Measurements from ENCODE around the gene RIPK1. TPM values are rescaled to one million over a fixed set of nuclear protein-coding genes. Genes with fewer than 3 reads are reported as not detected.

The RIPK1 gene
- total and polyA plus RNA-seq, 9 of the 15 experiments (the other 6 are each of a cell fraction or from before 2014, with no cell fraction given): 3.8 to 24.9 (median 17.7) TPM

DNA sequence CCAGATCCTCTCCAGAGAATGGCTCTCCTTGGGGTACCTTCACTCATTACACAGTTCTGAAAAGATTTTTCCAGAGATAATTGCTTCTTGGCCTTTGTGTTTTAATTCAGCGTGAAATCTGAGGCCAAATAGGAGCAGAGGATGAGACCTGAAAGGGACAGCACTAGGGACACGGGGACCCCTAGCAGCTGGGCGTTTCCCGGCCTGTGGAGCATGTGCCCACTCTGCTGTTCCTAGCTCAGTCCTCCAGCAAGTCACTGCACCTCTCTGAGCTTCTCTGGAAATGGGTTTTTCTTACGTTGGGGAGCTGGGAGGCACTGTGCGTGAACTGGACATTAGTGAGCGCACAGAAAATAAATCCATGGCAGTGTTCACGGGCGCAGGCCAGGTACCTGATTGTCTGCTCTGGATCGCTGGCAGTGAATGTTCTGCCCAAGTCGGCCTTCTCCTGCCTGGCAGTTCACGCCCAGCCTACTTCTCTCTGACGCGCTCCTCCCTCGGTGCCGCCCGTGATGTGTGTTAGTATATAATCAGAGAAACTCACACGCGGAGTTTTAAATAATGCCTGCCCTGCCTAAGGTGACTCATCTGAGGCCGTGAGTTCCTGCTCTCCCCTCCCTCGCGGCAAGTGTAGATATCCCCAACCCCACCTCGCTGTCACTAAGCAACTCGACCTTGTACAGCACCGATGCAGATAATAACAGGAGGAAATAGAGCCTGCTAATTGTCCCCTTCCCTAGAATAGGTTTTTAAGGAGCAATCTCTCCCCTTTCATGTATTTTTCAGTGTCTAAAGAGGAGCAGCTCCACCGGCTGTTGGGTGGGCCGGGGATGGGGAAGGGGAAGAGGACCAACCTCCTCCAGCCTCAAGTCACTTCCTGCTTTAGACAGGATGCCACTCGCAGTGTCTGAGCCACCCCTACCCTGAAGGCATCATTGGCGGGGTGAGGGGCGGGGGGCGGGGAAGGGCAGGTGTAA, 91.8 kb downstream of the RIPK1 start (continued):
- no peak for TF ChIP-seq PTBP1 (IDR thresholded peaks at IDR 0.05; ENCODE audit: low read depth, low read length)
- no peak for TF ChIP-seq CHD4 (IDR thresholded peaks at IDR 0.05; ENCODE audit: insufficient read depth, insufficient replicate concordance, low read depth, low read length, poor library complexity, severe bottlenecking)
- TF ChIP-seq, protein P1, sequence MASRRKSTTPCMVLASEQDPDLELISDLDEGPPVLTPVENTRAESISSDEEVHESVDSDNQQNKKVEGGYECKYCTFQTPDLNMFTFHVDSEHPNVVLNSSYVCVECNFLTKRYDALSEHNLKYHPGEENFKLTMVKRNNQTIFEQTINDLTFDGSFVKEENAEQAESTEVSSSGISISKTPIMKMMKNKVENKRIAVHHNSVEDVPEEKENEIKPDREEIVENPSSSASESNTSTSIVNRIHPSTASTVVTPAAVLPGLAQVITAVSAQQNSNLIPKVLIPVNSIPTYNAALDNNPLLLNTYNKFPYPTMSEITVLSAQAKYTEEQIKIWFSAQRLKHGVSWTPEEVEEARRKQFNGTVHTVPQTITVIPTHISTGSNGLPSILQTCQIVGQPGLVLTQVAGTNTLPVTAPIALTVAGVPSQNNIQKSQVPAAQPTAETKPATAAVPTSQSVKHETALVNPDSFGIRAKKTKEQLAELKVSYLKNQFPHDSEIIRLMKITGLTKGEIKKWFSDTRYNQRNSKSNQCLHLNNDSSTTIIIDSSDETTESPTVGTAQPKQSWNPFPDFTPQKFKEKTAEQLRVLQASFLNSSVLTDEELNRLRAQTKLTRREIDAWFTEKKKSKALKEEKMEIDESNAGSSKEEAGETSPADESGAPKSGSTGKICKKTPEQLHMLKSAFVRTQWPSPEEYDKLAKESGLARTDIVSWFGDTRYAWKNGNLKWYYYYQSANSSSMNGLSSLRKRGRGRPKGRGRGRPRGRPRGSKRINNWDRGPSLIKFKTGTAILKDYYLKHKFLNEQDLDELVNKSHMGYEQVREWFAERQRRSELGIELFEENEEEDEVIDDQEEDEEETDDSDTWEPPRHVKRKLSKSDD (conservative IDR thresholded peaks at IDR 0.05; ENCODE audit: low read length): no peak
- no peak for TF ChIP-seq DDX20 (tag; IDR thresholded peaks at IDR 0.05; ENCODE audit: low read depth)
- peak; percentile 7 for TF ChIP-seq TAF1 (IDR thresholded peaks at IDR 0.05; ENCODE audit: control insufficient read depth, extremely low read depth, insufficient read depth, low read length, severe bottlenecking)
- TF ChIP-seq RHOXF2B (CRISPR knock-in tag; conservative IDR thresholded peaks at IDR 0.05): no peak
- no peak for TF ChIP-seq BRCA1 (IDR thresholded peaks at IDR 0.05)
- TF ChIP-seq BRCA1 (CRISPR knock-in tag; IDR thresholded peaks at IDR 0.05): no peak
- no peak for TF ChIP-seq ZNF224 (CRISPR knock-in tag; IDR thresholded peaks at IDR 0.05)
- TF ChIP-seq, protein P2, sequence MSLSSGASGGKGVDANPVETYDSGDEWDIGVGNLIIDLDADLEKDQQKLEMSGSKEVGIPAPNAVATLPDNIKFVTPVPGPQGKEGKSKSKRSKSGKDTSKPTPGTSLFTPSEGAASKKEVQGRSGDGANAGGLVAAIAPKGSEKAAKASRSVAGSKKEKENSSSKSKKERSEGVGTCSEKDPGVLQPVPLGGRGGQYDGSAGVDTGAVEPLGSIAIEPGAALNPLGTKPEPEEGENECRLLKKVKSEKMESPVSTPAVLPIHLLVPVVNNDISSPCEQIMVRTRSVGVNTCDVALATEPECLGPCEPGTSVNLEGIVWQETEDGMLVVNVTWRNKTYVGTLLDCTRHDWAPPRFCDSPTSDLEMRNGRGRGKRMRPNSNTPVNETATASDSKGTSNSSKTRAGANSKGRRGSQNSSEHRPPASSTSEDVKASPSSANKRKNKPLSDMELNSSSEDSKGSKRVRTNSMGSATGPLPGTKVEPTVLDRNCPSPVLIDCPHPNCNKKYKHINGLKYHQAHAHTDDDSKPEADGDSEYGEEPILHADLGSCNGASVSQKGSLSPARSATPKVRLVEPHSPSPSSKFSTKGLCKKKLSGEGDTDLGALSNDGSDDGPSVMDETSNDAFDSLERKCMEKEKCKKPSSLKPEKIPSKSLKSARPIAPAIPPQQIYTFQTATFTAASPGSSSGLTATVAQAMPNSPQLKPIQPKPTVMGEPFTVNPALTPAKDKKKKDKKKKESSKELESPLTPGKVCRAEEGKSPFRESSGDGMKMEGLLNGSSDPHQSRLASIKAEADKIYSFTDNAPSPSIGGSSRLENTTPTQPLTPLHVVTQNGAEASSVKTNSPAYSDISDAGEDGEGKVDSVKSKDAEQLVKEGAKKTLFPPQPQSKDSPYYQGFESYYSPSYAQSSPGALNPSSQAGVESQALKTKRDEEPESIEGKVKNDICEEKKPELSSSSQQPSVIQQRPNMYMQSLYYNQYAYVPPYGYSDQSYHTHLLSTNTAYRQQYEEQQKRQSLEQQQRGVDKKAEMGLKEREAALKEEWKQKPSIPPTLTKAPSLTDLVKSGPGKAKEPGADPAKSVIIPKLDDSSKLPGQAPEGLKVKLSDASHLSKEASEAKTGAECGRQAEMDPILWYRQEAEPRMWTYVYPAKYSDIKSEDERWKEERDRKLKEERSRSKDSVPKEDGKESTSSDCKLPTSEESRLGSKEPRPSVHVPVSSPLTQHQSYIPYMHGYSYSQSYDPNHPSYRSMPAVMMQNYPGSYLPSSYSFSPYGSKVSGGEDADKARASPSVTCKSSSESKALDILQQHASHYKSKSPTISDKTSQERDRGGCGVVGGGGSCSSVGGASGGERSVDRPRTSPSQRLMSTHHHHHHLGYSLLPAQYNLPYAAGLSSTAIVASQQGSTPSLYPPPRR (CRISPR knock-in tag; IDR thresholded peaks at IDR 0.05; ENCODE audit: borderline replicate concordance): no peak
- no peak for TF ChIP-seq ZNF175 (CRISPR knock-in tag; IDR thresholded peaks at IDR 0.05; ENCODE audit: low read depth)
- TF ChIP-seq, protein P3, sequence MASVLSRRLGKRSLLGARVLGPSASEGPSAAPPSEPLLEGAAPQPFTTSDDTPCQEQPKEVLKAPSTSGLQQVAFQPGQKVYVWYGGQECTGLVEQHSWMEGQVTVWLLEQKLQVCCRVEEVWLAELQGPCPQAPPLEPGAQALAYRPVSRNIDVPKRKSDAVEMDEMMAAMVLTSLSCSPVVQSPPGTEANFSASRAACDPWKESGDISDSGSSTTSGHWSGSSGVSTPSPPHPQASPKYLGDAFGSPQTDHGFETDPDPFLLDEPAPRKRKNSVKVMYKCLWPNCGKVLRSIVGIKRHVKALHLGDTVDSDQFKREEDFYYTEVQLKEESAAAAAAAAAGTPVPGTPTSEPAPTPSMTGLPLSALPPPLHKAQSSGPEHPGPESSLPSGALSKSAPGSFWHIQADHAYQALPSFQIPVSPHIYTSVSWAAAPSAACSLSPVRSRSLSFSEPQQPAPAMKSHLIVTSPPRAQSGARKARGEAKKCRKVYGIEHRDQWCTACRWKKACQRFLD (CRISPR knock-in tag; IDR thresholded peaks at IDR 0.05): no peak
- TF ChIP-seq E2F3 (CRISPR knock-in tag; IDR thresholded peaks at IDR 0.05): no peak
- no peak for TF ChIP-seq ZNF23 (CRISPR knock-in tag; IDR thresholded peaks at IDR 0.05)
